Measurements from ENCODE around the gene CAPN13.

CAPN13 gene

DNA sequence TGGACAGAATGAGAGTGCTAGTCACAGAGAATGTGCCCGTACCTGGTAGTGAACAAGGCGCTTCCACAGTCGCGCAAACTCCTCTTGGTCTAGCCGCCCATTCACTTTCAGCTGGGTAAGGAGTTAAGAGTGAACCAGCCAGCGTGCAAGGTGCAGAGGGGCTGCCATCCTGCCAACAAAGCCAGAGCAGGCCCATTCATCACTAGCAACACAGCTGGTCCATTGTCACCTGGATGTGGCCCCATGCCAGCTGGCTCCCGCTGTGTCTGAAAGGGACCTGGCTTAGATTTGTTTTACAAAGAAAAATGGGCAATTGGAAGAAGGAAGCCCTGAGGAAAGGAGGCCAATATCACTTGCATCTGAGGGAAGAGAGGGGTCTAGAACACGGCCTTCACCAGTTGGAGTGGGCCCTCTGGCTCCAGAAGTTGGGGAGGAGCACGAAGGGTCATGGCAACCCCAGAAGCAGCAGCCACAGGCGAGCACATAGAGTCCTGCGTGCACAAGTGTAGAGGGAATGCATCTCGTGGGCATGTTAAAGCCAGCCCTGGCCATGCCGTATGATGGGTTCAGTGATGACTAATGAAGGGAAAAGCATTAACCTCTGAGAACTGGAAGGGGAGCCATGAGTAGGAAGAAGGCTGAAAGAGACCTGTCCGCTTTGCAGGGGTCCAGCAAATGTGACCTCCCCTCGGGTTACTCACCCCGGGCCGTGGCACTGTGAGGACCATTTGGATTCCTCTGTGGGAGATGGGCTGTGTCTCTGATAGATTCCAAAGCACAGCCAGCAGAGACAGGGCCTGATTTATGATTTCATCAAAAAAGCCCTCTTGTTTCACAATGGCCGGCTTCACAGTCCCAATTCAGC is 70.6 kb downstream of the CAPN13 start:
- TF ChIP-seq ZNF274 (IDR thresholded peaks at IDR 0.05; ENCODE audit: low read depth, low read length) = no peak
- H3K4me3 ChIP-seq (ENCODE audit: low read length) = no peak overlapping the region

DNA sequence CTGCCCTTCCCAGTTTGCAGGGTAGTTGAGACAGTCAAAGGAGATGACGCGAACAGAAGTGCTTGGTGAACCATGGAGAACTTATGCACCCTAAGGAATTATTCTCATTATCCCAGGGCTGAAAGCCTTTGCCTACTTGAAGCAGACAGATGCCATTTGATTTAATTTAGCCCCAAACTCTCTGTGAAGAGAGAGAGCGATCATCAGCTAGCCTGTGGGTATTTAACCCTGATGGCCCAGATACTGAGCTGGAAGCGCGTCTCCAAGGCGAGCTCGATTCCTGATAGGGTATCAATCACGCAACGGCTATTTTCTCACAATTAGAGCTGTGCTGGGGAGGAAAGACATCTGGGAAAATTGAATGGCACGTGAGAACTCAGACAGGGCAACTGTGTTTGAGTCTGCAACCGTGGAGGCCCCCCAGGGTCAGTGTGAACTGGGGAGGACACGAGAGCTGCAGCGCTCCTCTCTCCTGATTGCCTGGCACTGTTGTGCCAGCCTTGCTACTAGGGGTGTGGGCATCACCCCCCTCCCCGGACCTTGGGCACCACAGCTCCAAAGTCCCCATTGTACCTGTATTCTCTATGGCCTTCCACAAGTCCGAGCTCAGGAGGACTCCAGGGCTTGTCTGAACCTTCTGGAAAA is 73.2 kb downstream of the CAPN13 start:
- no peak overlapping the region for H3K4me3 ChIP-seq (ENCODE audit: low read length)
- no peak for TF ChIP-seq ZNF274 (IDR thresholded peaks at IDR 0.05; ENCODE audit: low read depth, low read length)

DNA sequence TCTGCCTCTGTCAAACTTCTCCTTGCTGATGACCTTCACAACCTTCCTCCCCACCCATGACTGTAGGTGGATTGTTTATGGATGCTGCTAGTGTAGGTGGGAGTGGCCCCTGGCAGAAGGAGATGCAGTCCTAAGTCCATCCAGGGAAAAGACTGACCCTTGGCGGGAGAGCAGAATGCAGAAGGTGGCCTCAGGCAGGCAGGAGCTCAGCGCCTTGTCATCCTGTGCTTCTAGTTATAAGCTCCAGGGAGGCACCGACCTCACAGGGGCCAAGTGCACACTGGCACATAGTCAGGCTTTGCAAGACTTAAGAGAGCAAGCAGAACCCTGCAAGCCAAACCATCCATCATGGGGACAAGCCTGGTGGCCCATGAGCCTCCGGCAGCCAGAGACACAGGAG is 74.4 kb downstream of the CAPN13 start:
- TF ChIP-seq ZNF274 (IDR thresholded peaks at IDR 0.05; ENCODE audit: low read depth, low read length) = no peak
- H3K4me3 ChIP-seq (ENCODE audit: low read length) = no peak overlapping the region

DNA sequence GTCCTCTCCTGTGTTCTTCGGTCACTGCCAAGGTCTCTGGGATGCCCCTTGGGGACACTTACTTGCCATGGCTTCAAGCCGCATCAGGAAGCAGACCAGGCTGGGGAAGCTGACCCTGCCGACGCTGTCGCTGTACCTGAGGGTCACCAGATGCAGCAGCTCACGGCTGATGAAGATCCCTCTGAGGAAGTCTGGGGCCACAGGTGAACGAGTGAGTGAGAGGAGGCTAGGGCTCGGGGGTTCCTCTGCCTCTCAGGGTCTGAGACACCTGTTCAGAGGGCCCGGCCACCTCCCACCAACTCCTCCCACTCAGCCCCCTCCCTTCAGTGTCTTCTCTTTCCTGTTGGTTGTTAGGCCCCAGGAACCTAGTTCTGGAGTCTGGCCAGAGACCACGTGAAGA is 74.9 kb downstream of the CAPN13 start:
- H3K4me3 ChIP-seq (ENCODE audit: low read length) = no peak overlapping the region
- no peak for TF ChIP-seq ZNF274 (IDR thresholded peaks at IDR 0.05; ENCODE audit: low read depth, low read length)

DNA sequence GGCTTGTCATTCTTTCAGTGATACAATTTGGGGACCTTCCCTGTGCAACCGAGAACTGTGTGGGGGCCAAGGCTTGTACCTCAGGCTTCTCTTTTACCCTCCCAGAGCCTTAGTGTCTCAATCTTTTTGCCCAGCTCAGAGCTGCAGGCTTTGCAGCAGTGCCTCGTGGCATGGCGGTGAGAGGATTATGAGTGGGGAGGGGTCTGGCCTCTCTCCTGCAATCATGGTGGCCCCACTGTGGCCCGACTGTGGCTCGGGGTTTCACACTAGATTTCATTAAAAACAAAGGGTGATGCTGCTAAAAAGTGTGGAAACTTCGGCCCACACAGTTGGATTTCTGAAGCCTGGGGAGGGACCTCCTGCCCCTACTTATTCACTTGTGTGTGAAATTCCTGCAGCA is 75.5 kb downstream of the CAPN13 start:
- no peak for TF ChIP-seq ZNF274 (IDR thresholded peaks at IDR 0.05; ENCODE audit: low read depth, low read length)
- H3K4me3 ChIP-seq (ENCODE audit: low read length) = no peak overlapping the region

DNA sequence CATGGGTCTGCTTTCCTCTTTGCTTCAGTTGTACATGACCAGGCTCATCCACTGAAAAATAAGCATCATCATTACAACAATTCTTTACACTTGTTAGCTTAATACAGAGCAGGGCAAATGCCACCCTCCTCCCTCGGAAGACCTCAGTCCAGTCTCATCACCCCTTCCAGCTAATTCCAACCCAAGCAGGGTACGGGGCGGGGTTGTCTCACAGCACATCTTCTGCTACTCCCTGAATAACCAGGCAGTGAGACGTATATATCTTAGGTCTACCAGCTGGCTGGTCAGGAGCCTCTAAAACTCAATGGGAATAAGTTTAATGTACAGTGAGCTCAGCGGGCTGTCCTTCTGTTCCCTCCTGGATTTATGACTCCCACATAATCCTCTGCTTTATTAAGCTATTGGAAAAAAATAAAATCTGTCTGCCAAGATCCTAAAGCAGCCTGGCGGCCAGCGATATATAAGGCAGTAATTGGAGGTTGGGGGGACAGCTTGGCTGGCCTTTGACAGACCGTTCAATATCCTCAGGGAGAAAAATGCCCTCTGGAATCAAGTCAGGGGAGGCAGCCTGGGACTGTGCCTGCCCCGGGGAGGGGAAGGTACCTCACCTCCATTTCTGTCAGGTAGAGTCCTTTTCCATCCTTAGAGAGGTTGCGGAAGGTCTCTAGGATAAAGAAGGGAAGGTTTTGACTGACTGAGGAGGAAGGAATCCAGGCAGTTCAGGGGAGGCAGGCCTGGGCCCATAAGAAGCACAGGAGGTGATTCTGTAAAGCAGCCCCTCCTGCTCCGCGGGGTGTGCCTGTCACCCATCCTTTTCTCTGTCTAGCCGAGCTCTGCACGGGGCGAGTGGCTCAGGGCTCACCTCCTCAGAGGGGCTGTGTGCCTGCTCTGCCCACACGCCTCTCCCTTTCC is 76.3 kb downstream of the CAPN13 start:
- H3K4me3 ChIP-seq (ENCODE audit: low read length) = no peak overlapping the region
- TF ChIP-seq ZNF274 (IDR thresholded peaks at IDR 0.05; ENCODE audit: low read depth, low read length) = no peak

DNA sequence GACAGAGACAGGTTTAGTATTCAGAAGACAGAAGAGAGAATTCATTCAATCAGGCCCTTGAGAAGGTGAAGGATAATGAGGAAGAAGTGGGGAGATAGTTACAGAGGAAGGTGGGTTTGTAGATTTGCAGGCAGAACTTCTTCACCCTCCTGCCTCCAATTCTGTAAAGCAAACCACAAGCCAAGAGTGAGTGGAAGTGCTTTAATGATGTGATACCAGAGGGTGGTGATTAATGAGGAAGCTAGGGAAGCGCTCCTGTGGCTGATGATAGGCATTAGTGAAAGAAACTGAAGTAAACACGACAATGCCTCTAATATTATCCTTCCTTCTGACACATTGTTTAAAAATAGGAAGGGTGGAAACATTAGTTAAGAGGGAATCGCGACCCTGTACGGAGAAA is 78.2 kb downstream of the CAPN13 start:
- no peak overlapping the region for H3K4me3 ChIP-seq (ENCODE audit: low read length)
- no peak for TF ChIP-seq ZNF274 (IDR thresholded peaks at IDR 0.05; ENCODE audit: low read depth, low read length)

DNA sequence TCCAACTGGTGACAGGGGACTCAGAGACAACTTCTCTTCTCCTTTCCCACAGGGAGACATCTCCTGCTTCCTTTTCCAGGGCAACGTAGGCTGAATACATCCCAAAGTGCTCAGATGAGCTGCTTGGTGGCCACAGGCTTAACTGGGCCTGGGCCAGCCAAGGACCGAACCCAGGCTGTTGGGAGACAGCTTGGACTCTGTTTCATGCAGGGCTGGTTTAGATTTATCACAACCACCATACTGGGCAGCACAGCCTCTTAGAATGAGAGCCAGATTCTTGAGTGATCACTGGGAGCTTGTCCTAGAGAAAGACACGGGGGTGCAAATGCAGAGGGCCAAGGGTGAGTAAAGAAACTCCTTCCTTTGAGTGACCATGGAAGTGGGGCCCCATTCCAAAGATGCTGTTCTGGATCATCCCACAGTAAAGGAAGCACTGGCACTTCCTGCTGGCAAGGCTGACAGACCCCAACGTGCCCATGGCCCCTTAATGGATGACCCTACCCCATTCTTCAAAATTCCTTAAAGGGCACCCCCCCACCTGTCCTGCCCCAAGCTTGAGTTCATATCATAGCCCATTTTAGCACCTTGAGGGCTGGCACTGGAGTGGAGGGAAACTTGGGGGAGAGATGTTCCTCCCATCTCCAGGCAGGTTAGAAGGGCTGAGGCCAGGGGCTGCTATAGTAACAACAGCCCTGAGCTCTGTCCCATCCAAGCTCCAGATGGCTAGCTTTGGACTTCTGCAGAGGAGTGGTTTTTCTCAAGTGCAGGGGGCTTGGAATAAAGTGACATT is 84.1 kb downstream of the CAPN13 start:
- H3K4me3 ChIP-seq (ENCODE audit: low read length) = no peak overlapping the region
- TF ChIP-seq ZNF274 (IDR thresholded peaks at IDR 0.05; ENCODE audit: low read depth, low read length) = no peak

DNA sequence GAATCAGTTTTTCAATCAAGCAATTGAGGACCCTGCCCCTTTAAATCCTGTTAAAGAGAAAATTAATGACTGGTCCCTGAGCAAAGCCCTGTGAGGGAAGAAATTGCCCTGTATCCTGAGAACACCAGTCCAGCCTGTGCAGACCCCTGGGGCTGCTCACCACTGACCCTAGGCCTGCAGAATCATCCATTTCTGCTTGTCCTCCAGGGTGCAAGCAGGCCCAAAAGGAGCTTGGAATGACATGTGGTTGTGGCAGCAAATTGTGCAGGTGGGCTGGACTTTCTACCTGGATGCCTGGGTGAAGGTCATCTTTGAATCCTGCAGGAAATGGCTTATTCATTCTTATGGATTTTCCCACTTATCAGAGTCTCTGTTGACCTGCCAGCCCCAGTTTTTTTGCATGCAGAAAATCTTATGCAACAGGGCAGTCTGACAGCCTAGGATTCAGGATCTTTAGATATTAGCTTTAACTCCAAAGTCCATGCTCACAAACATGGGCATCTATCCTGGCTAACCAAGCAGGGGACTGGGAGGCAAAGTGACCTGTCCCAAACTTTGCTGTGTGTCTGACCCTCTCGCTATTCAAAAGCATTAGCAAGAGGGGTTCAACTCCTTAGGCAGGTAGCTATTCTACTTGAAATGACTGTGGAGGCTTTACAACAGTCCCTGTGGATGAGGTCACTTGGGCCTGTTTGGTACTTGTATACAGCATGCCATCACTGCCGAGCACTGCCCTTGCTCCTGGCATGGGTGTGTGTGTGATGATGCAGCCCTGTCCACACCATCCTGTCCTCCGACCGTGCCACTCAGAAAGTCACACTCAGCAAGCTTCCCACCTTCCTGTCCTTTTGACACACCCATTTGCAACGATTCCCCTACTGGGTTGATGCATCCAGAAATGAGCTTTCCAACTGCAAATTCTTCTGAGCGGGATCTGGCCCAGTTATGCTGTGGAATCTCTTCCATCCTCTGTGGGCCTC is 85.3 kb downstream of the CAPN13 start:
- TF ChIP-seq ZNF274 (IDR thresholded peaks at IDR 0.05; ENCODE audit: low read depth, low read length) = no peak
- H3K4me3 ChIP-seq (ENCODE audit: low read length) = no peak overlapping the region

DNA sequence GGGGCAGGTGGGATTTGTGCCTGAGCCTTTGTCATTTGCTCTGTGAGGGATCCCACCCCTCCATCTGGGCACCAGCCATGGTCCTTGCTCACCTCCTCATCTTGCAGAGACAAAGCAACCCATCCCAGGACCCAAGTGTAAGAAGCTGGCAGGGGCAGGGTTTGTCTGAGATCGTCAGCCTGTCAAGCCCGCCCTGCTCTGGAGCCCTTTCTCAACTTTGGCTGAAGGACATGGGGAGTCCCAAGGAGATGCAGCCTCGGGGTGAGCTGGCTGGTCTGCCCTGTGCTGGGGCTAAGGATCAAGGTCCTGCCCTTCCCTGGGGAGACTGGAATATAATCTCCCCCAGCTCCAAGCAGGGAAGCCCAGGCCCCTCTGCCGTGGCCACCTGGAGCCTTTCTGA is 86.0 kb downstream of the CAPN13 start:
- no peak for TF ChIP-seq ZNF274 (IDR thresholded peaks at IDR 0.05; ENCODE audit: low read depth, low read length)
- no peak overlapping the region for H3K4me3 ChIP-seq (ENCODE audit: low read length)

DNA sequence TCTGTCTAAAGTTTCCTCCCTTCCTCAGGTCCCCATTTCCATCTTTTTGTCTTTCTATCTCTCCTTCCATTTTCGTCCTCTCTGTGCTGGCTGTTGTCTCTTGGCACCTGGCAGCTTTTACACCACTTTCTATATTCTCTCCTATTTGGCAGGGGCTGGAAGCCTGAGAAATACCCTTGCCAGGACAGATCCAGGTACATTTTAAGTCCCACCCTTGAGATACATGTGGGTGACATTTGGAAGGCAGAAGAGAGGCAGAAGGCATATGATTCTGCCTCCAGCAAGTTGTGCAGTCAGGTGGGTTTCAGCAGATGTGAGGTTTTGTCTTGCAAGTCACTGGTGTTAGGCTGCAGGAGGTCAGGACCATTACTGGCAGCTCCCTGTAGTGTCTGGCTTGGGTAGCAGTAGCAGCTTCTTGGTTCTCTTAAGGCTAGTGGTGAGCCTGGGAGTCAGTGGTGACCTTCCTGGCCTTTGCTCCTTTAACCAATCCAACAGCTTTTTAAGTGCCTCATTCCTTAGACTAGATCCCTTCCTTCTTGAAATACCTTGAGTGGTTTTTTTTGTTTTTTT is 90.1 kb downstream of the CAPN13 start:
- H3K4me3 ChIP-seq (ENCODE audit: low read length) = no peak overlapping the region
- TF ChIP-seq ZNF274 (IDR thresholded peaks at IDR 0.05; ENCODE audit: low read depth, low read length) = no peak

DNA sequence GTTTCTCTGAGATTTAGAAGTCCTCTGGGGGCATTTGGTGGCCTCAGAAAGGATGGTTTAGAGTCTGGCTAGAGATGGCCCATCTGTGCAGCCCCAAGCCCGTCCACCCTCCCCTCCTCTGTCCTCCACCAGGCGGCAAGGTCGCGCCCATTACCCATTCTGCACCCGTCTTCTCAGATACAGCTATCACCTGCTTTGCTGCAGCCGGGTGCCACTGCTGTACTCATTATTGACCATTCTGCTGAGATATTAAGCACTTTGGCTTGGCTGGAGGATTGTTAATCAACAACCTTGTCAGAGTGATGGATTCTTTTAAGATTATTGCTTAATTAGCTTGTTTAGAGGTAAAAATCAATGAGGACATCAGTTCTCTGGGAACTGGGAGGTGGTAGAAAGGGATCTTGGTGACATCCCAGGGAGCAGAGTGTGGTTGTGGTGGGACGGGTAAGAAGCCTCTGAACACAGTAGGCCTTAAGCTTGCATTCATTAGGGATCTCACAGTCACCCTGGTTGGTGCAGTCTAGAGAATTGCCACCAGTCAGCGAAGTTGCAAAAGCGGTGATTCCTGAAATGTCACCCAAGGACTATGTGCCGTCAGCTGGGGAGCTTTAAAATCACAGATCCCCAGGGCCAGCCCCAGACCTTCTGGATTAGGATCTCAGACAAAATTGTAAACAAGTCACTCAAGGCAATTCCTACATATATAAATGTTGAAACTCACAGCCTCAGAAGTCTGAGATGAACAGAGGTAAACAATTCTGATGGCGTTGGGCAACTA is 90.9 kb downstream of the CAPN13 start:
- no peak overlapping the region for H3K4me3 ChIP-seq (ENCODE audit: low read length)
- no peak for TF ChIP-seq ZNF274 (IDR thresholded peaks at IDR 0.05; ENCODE audit: low read depth, low read length)

All from GM08714 (cell line).